Kidney epithelial cell (primary cell): Measurements from ENCODE around the gene ABCF3. TPM values are rescaled to one million over a fixed set of nuclear protein-coding genes. Genes with fewer than 3 reads are reported as not detected.

ENCODE experiments used
- DNase-seq: peaks from one replicate; pipeline ENCODE4 v3.0.0-alpha.2; 2010; ENCODE audit warnings: low read depth
- H3K27me3 ChIP-seq: 2 replicates; pipeline ENCODE4 v1.6.0; 2011; ENCODE audit warnings: low read length; ENCODE audit not compliant: control insufficient read depth, insufficient read depth
- H3K36me3 ChIP-seq: 2 replicates; pipeline ENCODE4 v1.5.1; 2011; ENCODE audit warnings: low read length; ENCODE audit not compliant: control insufficient read depth, insufficient read depth
- H3K4me3 ChIP-seq: 2 replicates; pipeline ENCODE4 v1.5.1; 2011; ENCODE audit warnings: low read depth, mild to moderate bottlenecking, control low read depth, low read length
- total RNA-seq: library from RNA; depleted of rRNA; stranded (reverse); fragments of >200 nt; gene quantifications from 2 replicates; pipeline ENCODE4 v1.2.3, GENCODE V29; 2015
- TF ChIP-seq, protein P1 (sequence below): IDR thresholded peaks from 2 replicates; pipeline ENCODE4 v1.5.1; 2011; ENCODE audit warnings: mild to moderate bottlenecking, moderate library complexity, low read length, control low read depth, inconsistent platforms; ENCODE audit not compliant: insufficient read depth, poor library complexity, severe bottlenecking

ABCF3 gene, protein sequence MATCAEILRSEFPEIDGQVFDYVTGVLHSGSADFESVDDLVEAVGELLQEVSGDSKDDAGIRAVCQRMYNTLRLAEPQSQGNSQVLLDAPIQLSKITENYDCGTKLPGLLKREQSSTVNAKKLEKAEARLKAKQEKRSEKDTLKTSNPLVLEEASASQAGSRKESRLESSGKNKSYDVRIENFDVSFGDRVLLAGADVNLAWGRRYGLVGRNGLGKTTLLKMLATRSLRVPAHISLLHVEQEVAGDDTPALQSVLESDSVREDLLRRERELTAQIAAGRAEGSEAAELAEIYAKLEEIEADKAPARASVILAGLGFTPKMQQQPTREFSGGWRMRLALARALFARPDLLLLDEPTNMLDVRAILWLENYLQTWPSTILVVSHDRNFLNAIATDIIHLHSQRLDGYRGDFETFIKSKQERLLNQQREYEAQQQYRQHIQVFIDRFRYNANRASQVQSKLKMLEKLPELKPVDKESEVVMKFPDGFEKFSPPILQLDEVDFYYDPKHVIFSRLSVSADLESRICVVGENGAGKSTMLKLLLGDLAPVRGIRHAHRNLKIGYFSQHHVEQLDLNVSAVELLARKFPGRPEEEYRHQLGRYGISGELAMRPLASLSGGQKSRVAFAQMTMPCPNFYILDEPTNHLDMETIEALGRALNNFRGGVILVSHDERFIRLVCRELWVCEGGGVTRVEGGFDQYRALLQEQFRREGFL
- 55.7 and 57.9 TPM in 2 replicates for total RNA-seq

DNA sequence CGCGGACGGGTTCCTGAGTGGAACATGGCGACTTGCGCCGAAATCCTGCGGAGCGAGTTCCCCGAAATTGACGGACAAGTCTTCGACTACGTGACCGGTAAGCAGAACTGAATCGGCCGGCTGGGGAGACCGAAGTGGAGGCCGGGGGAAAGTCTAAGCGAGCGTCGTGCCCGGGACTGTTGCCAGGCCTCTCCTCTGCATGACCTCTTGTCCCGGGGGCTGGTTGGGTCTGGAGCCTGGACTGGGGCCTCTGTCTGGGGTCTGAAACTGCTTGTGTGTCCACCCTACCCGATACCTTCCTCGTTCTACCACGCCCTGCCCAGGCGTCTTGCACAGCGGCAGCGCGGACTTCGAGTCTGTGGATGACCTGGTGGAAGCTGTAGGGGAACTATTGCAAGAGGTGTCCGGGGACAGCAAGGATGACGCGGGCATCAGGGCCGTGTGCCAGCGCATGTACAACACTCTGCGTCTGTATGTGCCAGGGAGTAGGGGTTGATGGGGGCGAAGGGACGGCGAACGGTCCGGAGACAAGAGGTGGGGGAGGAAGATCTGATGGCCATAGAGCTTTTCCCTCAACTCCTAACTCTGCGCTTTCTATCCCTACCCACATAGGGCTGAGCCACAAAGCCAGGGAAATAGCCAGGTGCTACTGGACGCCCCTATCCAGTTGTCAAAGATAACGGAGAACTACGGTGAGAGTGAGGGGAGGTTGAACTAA is at the start of gene ABCF3:
Gene ABCF3, plus strand, starts transcription at position 16 of the 718 bp plus-strand sequence. Its CDS starts 9 bp downstream, at position 25.
- Histone ChIP-seq H3K36me3 (peaks cover 9% of the 10 kb centered on the region), H3K4me3 (peak within 1 kb of the TSS; percentile 72), H3K27me3 (no peaks in the 10 kb centered on the region)
- no peak for DNase-seq
- TF ChIP-seq, protein P1, sequence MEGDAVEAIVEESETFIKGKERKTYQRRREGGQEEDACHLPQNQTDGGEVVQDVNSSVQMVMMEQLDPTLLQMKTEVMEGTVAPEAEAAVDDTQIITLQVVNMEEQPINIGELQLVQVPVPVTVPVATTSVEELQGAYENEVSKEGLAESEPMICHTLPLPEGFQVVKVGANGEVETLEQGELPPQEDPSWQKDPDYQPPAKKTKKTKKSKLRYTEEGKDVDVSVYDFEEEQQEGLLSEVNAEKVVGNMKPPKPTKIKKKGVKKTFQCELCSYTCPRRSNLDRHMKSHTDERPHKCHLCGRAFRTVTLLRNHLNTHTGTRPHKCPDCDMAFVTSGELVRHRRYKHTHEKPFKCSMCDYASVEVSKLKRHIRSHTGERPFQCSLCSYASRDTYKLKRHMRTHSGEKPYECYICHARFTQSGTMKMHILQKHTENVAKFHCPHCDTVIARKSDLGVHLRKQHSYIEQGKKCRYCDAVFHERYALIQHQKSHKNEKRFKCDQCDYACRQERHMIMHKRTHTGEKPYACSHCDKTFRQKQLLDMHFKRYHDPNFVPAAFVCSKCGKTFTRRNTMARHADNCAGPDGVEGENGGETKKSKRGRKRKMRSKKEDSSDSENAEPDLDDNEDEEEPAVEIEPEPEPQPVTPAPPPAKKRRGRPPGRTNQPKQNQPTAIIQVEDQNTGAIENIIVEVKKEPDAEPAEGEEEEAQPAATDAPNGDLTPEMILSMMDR: no peak

DNA sequence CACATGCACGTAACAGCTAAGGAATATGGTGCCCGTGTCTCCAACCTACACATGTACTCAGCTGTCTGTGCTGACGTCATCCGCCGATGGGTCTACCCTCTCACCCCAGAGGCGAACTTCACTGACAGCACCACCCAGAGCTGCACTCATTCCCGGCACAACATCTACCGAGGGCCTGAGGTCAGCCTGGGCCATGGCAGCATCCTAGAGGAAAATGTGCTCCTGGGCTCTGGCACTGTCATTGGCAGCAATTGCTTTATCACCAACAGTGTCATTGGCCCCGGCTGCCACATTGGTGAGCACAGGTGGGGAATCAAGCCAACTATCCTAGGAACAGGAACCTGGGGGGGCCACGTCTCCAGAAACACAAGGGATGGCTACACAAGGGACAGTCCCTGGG is 45.6 kb upstream of the ABCF3 start:
- no peak for DNase-seq
- Histone ChIP-seq H3K27me3 (no peaks in the 10 kb centered on the region), H3K36me3 (peaks cover 5% of the 10 kb centered on the region), H3K4me3 (no peak overlapping the region)
- TF ChIP-seq, protein P1: no peak

DNA sequence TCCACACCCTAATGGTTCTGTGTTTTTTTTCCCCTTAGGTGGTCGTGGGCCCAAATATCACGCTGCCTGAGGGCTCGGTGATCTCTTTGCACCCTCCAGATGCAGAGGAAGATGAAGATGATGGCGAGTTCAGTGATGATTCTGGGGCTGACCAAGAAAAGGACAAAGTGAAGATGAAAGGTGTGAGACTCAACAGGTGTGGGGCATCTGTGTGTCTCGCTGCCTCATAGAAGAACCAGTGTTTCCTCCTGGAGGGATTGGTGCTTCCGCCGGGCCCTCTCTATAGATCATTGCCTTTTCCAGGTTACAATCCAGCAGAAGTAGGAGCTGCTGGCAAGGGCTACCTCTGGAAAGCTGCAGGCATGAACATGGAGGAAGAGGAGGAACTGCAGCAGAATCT is 43.8 kb upstream of the ABCF3 start:
- peaks cover 5% of the 10 kb centered on the region for H3K36me3 ChIP-seq
- DNase-seq: no peak
- no peak overlapping the region for H3K4me3 ChIP-seq
- H3K27me3 ChIP-seq: no peaks in the 10 kb centered on the region
- TF ChIP-seq, protein P1: no peak

DNA sequence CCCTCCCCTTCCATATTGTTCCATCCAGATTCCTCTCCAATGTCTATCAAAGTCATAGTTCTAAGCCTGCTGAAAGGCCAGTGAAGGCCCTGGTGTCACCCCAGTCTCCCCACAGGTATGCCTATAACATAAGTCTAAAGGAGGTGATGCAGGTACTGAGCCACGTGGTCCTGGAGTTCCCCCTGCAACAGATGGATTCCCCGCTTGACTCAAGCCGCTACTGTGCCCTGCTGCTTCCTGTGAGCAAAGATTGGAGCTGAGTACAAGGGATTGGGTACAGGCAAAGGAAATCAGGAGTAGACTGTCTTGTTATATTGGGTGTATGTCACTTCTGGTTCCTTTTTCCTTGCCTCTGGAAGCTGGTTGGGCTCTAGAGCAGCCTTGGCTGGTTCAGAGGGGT is 42.7 kb upstream of the ABCF3 start:
- Histone ChIP-seq H3K27me3 (no peaks in the 10 kb centered on the region), H3K36me3 (peaks cover 5% of the 10 kb centered on the region), H3K4me3 (no peak overlapping the region)
- no peak for DNase-seq
- TF ChIP-seq, protein P1: no peak

DNA sequence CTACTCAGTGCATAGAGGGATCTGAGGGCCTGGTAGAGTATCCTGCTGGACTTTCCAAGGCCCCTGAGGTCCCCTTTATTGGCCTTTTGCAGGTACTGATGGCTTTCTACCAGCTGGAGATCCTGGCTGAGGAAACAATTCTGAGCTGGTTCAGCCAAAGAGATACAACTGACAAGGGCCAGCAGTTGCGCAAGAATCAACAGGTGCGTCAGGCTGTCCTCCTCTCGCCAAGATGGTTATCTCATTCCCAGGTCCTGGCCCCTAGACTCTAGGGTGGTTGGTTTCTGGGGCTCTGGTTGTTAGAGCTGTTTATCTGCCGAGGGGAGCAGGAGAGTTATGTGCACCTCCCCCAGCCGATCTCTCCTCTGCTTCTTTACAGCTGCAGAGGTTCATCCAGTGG is 41.5 kb upstream of the ABCF3 start:
- no peak for DNase-seq
- Histone ChIP-seq H3K27me3 (no peaks in the 10 kb centered on the region), H3K36me3 (peaks cover 5% of the 10 kb centered on the region), H3K4me3 (no peak overlapping the region)
- TF ChIP-seq, protein P1: no peak
